Measurements from ENCODE around the gene VTI1A.

The VTI1A gene

DNA sequence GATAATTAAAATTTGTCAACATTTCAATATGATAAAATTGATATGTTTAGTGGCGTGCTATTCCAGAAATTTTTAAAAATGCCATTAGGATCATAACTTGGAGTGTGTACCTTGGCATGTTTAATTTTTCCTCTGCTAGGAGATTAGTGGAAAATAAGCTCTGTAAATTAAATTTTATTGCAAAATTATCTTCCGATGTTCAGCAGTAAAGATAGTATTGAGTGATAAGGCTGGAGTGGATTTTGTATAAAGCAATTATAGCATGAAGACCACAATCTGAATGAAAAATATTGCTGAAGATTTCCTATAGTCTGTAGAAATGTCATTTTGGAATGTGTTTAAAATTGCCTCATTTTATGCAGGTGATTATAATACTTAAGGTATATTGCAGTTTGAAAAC, 110.2 kb downstream of the VTI1A start:
- Histone ChIP-seq H3K9ac (no peak overlapping the region), H2AFZ (ENCODE audit: low read depth) (no peak overlapping the region), H3K27ac (no peak overlapping the region), H3K4me2 (no peak overlapping the region), H4K20me1 (ENCODE audit: insufficient read depth) (no peaks in the 10 kb centered on the region), H3K79me2 (ENCODE audit: insufficient read depth, low read depth) (no peaks in the 10 kb centered on the region), H3K4me1 (ENCODE audit: low read depth, poor library complexity, severe bottlenecking) (no peaks in the 10 kb centered on the region), H3K4me3 (IDR thresholded peaks at IDR 0.05; ENCODE audit: insufficient read depth, low read depth, low read length) (no peak overlapping the region), H3K27me3 (ENCODE audit: insufficient read depth, low read depth) (no peaks in the 10 kb centered on the region), H3K36me3 (ENCODE audit: insufficient read depth) (no peaks in the 10 kb centered on the region)
- TF ChIP-seq, protein P1, sequence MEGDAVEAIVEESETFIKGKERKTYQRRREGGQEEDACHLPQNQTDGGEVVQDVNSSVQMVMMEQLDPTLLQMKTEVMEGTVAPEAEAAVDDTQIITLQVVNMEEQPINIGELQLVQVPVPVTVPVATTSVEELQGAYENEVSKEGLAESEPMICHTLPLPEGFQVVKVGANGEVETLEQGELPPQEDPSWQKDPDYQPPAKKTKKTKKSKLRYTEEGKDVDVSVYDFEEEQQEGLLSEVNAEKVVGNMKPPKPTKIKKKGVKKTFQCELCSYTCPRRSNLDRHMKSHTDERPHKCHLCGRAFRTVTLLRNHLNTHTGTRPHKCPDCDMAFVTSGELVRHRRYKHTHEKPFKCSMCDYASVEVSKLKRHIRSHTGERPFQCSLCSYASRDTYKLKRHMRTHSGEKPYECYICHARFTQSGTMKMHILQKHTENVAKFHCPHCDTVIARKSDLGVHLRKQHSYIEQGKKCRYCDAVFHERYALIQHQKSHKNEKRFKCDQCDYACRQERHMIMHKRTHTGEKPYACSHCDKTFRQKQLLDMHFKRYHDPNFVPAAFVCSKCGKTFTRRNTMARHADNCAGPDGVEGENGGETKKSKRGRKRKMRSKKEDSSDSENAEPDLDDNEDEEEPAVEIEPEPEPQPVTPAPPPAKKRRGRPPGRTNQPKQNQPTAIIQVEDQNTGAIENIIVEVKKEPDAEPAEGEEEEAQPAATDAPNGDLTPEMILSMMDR (conservative IDR thresholded peaks at IDR 0.05; ENCODE audit: low read depth, low read length): no peak

DNA sequence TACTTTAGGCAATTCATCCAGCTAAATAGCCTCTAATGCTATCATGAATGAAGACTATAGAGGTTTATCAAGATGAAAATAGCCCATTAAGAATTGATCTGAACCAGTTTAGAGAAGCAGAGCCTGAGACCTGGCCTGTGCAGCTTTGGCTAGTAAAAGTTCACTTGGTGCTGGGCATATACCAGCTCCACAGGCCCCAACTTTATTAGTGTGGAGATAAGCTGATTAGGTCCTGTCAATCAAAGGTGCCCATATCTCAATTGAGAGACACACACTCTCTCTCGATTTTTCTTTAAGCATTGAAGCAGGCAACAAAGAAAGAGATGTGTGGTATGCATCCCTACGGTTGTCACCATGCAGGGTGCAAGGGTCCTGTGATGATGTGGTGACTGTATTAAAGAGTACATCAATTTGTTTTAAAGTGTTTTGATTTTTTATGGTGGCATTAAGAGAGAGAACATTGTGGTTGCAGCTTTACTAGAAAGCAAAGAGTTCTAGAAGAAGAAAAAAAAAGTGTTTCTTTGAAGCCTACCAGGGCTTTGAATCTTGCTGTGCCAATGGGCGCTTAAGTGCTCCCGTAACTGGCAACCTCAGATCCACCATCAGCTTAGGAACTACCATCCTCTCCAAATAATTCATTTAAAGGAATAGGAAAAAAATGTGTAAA, 111.6 kb downstream of the VTI1A start:
- TF ChIP-seq, protein P1 (conservative IDR thresholded peaks at IDR 0.05; ENCODE audit: low read depth, low read length): no peak
- no peaks in the 10 kb centered on the region for H3K4me1 ChIP-seq (ENCODE audit: low read depth, poor library complexity, severe bottlenecking)
- no peak overlapping the region for H3K9ac ChIP-seq
- H3K4me2 ChIP-seq: no peak overlapping the region
- no peaks in the 10 kb centered on the region for H3K79me2 ChIP-seq (ENCODE audit: insufficient read depth, low read depth)
- no peak overlapping the region for H3K4me3 ChIP-seq (IDR thresholded peaks at IDR 0.05; ENCODE audit: insufficient read depth, low read depth, low read length)
- H3K27me3 ChIP-seq (ENCODE audit: insufficient read depth, low read depth): no peaks in the 10 kb centered on the region
- no peak overlapping the region for H3K27ac ChIP-seq
- no peaks in the 10 kb centered on the region for H4K20me1 ChIP-seq (ENCODE audit: insufficient read depth)
- H2AFZ ChIP-seq (ENCODE audit: low read depth): no peak overlapping the region
- H3K36me3 ChIP-seq (ENCODE audit: insufficient read depth): no peaks in the 10 kb centered on the region

DNA sequence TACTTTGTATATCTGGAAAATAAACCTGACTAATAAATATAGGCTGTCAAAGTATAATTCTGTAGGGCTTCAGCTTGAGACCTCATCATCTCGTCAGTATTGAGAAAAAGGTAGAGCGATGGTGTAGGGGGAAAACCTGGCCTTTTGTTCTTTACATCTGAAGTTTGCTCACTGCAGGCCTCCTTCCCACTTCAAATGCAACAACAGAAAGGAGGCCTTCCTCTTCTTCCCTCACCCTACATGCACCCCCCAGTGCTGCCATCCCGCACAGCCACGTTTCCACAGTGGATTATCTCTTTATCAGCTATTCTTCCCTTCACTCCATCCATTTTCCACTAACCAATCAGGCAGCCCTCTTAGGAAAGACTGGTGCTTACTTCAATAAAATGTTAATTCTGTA, 112.3 kb downstream of the VTI1A start:
- no peaks in the 10 kb centered on the region for H3K79me2 ChIP-seq (ENCODE audit: insufficient read depth, low read depth)
- no peak overlapping the region for H3K4me3 ChIP-seq (IDR thresholded peaks at IDR 0.05; ENCODE audit: insufficient read depth, low read depth, low read length)
- no peaks in the 10 kb centered on the region for H3K4me1 ChIP-seq (ENCODE audit: low read depth, poor library complexity, severe bottlenecking)
- no peak overlapping the region for H2AFZ ChIP-seq (ENCODE audit: low read depth)
- no peak overlapping the region for H3K4me2 ChIP-seq
- H3K9ac ChIP-seq: no peak overlapping the region
- no peaks in the 10 kb centered on the region for H3K27me3 ChIP-seq (ENCODE audit: insufficient read depth, low read depth)
- no peaks in the 10 kb centered on the region for H4K20me1 ChIP-seq (ENCODE audit: insufficient read depth)
- H3K27ac ChIP-seq: no peak overlapping the region
- TF ChIP-seq, protein P1 (conservative IDR thresholded peaks at IDR 0.05; ENCODE audit: low read depth, low read length): no peak
- H3K36me3 ChIP-seq (ENCODE audit: insufficient read depth): no peaks in the 10 kb centered on the region

DNA sequence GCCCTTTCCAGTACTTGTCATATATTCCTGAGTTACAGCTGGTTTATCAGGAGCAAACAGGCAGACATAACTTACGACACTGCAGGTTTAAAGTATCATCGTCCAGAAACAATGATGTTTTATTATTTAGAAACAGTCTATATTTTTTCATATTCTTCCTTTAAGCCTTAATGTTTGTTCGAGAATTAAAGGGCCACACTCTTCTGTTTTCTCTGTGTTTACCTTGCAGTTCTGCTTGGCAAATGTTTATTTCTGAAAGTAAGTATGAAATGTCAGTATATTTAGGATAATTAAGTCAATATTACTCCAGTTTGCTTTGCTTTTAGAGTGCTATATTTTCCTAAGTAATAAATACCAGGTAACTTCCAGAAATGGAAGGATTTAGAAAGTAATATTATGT, 115.1 kb downstream of the VTI1A start:
- H4K20me1 ChIP-seq (ENCODE audit: insufficient read depth): no peaks in the 10 kb centered on the region
- H2AFZ ChIP-seq (ENCODE audit: low read depth): no peak overlapping the region
- no peak overlapping the region for H3K27ac ChIP-seq
- H3K79me2 ChIP-seq (ENCODE audit: insufficient read depth, low read depth): no peaks in the 10 kb centered on the region
- H3K4me1 ChIP-seq (ENCODE audit: low read depth, poor library complexity, severe bottlenecking): no peaks in the 10 kb centered on the region
- H3K36me3 ChIP-seq (ENCODE audit: insufficient read depth): no peaks in the 10 kb centered on the region
- H3K4me3 ChIP-seq (IDR thresholded peaks at IDR 0.05; ENCODE audit: insufficient read depth, low read depth, low read length): no peak overlapping the region
- no peaks in the 10 kb centered on the region for H3K27me3 ChIP-seq (ENCODE audit: insufficient read depth, low read depth)
- H3K4me2 ChIP-seq: no peak overlapping the region
- TF ChIP-seq, protein P1 (conservative IDR thresholded peaks at IDR 0.05; ENCODE audit: low read depth, low read length): no peak
- H3K9ac ChIP-seq: no peak overlapping the region
